ENCODE results near the gene ADAMTS1.
A peak's percentile ranks its signal among the peaks of the same experiment; 100 is the strongest.

Gene ADAMTS1

DNA sequence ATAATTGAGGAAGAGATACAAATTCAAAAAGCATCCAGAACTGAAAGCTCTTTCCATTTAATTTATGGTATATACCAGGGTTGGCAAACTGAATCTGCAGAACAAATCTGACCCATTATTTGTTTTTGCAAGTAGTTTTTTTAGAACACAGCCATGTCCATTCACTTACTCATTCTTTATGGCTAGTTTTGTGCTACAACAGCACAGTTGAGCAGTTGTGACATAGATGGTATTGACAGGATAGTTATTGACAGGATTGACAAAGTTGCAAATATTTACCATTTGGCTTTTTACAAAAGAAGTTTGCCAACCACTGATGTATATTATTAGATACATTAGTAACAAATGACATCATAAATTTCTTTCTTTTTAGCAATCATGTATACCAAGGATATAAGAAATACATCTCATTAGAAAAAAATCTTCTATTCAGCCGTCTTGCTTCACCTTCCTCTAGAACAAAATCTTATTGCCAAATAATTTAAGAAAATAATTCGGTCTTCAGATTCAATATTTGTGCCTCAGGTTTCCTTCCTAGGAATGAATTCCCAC, 9.4 kb downstream of the ADAMTS1 start:
- no peak overlapping the region for H3K4me3 ChIP-seq (ENCODE audit: low read depth, low read length)
- DNase-seq (ENCODE audit: low read depth, low spot score) = no peak
- TF ChIP-seq, protein P1, sequence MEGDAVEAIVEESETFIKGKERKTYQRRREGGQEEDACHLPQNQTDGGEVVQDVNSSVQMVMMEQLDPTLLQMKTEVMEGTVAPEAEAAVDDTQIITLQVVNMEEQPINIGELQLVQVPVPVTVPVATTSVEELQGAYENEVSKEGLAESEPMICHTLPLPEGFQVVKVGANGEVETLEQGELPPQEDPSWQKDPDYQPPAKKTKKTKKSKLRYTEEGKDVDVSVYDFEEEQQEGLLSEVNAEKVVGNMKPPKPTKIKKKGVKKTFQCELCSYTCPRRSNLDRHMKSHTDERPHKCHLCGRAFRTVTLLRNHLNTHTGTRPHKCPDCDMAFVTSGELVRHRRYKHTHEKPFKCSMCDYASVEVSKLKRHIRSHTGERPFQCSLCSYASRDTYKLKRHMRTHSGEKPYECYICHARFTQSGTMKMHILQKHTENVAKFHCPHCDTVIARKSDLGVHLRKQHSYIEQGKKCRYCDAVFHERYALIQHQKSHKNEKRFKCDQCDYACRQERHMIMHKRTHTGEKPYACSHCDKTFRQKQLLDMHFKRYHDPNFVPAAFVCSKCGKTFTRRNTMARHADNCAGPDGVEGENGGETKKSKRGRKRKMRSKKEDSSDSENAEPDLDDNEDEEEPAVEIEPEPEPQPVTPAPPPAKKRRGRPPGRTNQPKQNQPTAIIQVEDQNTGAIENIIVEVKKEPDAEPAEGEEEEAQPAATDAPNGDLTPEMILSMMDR (IDR thresholded peaks at IDR 0.05; ENCODE audit: insufficient read depth, low read length, missing control alignments) = no peak
- ChIA-PET CTCF (interaction anchor here (2.5 kb wide), 1 partner anchor 20 kb away, joined by 13 read pairs; no protein-coding TSS in a partner anchor), POLR2A (interaction anchor here (0.9 kb wide), 1 partner anchor 9 kb away, joined by 4 read pairs; no protein-coding TSS in a partner anchor)

DNA sequence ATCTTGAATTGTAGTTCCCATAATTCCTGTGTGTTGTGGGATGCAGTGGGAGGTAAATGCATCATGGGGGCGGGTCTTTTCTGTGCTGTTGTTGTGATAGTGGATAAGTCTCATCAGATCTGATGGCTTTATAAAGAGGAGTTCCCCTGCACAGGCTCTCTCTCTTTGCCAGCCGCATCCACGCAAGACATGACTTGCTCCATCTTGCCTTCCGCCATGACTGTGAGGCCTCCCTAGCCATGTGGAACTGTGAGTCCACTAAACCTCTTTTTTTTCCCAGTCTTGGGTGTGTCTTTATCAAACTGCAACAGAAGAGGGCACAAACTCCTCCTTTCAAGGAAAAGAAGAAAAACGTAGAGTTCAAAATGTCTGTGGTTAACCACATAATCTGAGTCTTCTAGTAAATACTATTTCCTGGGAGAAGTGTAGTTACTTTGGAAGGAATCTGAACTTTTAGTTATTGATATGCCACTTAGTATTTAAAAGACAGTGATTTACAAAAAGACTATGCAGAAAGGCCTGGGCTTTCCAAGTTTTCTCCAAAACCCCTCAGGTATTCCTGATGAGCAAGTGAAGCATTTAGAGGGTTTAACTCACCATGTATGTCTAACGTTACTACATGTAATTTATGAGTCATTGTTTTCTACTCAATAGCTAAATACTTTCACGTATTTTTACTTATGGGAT, 10.0 kb downstream of the ADAMTS1 start:
- CTCF ChIA-PET = interaction anchor here (1.3 to 2.9 kb wide), 5 partner anchors 9 to 102 kb away, joined by 4 to 15 read pairs (median 13); partner anchors contain the start of gene ADAMTS1
- DNase-seq (ENCODE audit: low read depth, low spot score) = peak; percentile 65
- TF ChIP-seq, protein P1 (IDR thresholded peaks at IDR 0.05; ENCODE audit: insufficient read depth, low read length, missing control alignments) = no peak
- POLR2A ChIA-PET = interaction anchor here (0.9 kb wide), 1 partner anchor 9 kb away, joined by 4 read pairs; no protein-coding TSS in a partner anchor
- no peak overlapping the region for H3K4me3 ChIP-seq (ENCODE audit: low read depth, low read length)

- DNase-seq (ENCODE audit: low read depth, low spot score) = no peak
- TF ChIP-seq, protein P1 (IDR thresholded peaks at IDR 0.05; ENCODE audit: insufficient read depth, low read length, missing control alignments) = peak; percentile 1
- CTCF ChIA-PET = interaction anchor here (0.7 to 2.9 kb wide), 16 partner anchors 9 to 1911 kb away, joined by 3 to 15 read pairs (median 4); partner anchors contain the start of gene ADAMTS1
- POLR2A ChIA-PET = no interaction called here
- no peak overlapping the region for H3K4me3 ChIP-seq (ENCODE audit: low read depth, low read length)
Measured at GRCh38 chr21:26834181-26834905, 10.9 kb downstream of the ADAMTS1 start.

GRCh38 chr21:26833460-26833939, 11.7 kb downstream of the ADAMTS1 start:
- CTCF ChIA-PET = interaction anchor here (0.7 to 2.9 kb wide), 14 partner anchors 8 to 1912 kb away, joined by 3 to 15 read pairs (median 5); partner anchors contain the start of gene ADAMTS1
- DNase-seq (ENCODE audit: low read depth, low spot score) = no peak
- TF ChIP-seq, protein P1 (IDR thresholded peaks at IDR 0.05; ENCODE audit: insufficient read depth, low read length, missing control alignments) = no peak
- POLR2A ChIA-PET = no interaction called here
- no peak overlapping the region for H3K4me3 ChIP-seq (ENCODE audit: low read depth, low read length)

DNA sequence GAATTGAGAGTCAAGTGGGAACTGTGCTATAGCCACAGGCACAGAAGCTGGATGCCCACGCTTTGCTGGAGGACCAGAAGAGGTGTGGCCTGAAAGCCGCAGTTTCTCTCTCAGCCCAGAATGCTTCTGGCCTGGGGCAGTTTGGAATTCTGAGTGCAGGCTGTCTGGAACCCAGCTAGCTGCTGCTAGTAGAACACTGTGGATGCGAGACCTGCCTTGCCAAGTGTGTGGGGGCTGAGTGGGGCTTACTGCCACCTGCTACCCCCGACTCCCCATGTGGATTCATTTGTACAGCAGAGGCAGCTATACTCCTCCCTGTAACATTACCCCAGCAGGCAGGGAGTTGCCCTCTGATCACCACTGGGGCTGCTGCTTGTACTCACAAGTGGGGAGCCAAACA, 12.2 kb downstream of the ADAMTS1 start:
- no peak overlapping the region for H3K4me3 ChIP-seq (ENCODE audit: low read depth, low read length)
- TF ChIP-seq, protein P1 (IDR thresholded peaks at IDR 0.05; ENCODE audit: insufficient read depth, low read length, missing control alignments) = no peak
- ChIA-PET CTCF (interaction anchor here (0.7 to 2.9 kb wide), 7 partner anchors 11 to 1912 kb away, joined by 3 to 15 read pairs (median 8); partner anchors contain the start of gene ADAMTS1), POLR2A (no interaction called here)
- no peak for DNase-seq (ENCODE audit: low read depth, low spot score)
